GM12873 (cell line): ENCODE measurements around the gene CMC1.
A peak's percentile ranks its signal among the peaks of the same experiment; 100 is the strongest.

ENCODE experiments used
- CTCF ChIP-seq: IDR thresholded peaks from 2 replicates; pipeline ENCODE4 v1.5.1; 2012; ENCODE audit warnings: low read depth, mild to moderate bottlenecking, moderate library complexity, low read length, control low read depth; ENCODE audit not compliant: insufficient read depth; ENCODE audit errors: missing control alignments

Gene CMC1

GRCh38 chr3:28250999-28251398, 9.6 kb downstream of the CMC1 start:
- no peak for TF ChIP-seq CTCF

GRCh38 chr3:28252001-28252431, 10.6 kb downstream of the CMC1 start:
- TF ChIP-seq CTCF = no peak

GRCh38 chr3:28253040-28253715, 11.8 kb downstream of the CMC1 start:
- TF ChIP-seq CTCF = no peak

GRCh38 chr3:28262001-28262400, 20.6 kb downstream of the CMC1 start:
- no peak for TF ChIP-seq CTCF

- TF ChIP-seq CTCF = no peak
These were observed 24.2 kb downstream of the CMC1 start for GRCh38 chr3:28265641-28266040.

GRCh38 chr3:28267984-28268849, 26.8 kb downstream of the CMC1 start:
- no peak for TF ChIP-seq CTCF

GRCh38 chr3:28268989-28269388, 27.6 kb downstream of the CMC1 start:
- peak; percentile 35 for TF ChIP-seq CTCF
